ENCODE measurements around the gene ZNF438.

DNA sequence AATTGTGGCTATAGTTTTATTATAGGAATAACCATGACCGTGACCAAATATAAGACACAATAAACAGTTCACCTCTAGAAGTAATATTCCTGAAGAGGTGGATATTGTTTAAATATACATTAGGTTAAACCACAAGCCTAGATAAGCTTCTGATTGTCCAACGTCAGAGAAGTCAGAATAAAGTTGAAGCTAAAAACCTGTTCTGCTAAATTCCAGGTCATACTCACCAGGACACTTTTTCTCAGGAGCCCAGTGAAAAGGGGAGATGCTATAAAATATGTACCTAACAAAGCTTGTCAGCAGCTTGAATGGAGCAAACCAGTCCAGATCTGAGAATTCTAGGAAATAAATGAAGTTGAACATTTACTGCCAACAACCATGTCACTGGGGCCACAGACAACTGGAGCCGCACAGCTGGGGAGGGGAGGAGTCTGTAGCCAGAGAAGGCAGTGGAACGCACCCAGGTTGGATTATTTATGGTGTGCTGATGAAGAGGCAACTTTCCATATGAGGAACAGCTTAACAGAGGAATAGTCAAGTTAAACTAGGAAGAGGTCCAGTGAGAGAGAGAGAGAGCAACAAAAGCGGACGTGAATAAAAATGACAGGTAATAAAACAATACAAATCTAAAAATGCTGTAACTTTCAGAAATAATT is 191.1 kb downstream of the ZNF438 start:
- TF ChIP-seq, protein P1, sequence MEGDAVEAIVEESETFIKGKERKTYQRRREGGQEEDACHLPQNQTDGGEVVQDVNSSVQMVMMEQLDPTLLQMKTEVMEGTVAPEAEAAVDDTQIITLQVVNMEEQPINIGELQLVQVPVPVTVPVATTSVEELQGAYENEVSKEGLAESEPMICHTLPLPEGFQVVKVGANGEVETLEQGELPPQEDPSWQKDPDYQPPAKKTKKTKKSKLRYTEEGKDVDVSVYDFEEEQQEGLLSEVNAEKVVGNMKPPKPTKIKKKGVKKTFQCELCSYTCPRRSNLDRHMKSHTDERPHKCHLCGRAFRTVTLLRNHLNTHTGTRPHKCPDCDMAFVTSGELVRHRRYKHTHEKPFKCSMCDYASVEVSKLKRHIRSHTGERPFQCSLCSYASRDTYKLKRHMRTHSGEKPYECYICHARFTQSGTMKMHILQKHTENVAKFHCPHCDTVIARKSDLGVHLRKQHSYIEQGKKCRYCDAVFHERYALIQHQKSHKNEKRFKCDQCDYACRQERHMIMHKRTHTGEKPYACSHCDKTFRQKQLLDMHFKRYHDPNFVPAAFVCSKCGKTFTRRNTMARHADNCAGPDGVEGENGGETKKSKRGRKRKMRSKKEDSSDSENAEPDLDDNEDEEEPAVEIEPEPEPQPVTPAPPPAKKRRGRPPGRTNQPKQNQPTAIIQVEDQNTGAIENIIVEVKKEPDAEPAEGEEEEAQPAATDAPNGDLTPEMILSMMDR (IDR thresholded peaks at IDR 0.05): no peak
- TF ChIP-seq POLR2AphosphoS5 (IDR thresholded peaks at IDR 0.05): no peak
